Neural crest cell (in vitro differentiated cells): ENCODE data around the gene MIDN. TPM values are rescaled to one million over a fixed set of nuclear protein-coding genes. Genes with fewer than 3 reads are reported as not detected.

Experiments used
- DNase-seq: peaks from one replicate; pipeline ENCODE4 v3.0.0; 2021; ENCODE audit warnings: low read depth, mixed read lengths, low spot score
- H3K27ac Mint-ChIP-seq: one replicate; pipeline ENCODE4 v1.8.0; 2021; ENCODE audit warnings: mild to moderate bottlenecking, mixed read lengths; ENCODE audit not compliant: unreplicated experiment
- H3K27me3 Mint-ChIP-seq: 2 replicates; pipeline ENCODE4 v1.8.0; 2021; ENCODE audit warnings: low read depth, mild to moderate bottlenecking, mixed read lengths
- H3K36me3 Mint-ChIP-seq: 2 replicates; pipeline ENCODE4 v1.8.0; 2021; ENCODE audit warnings: low read depth, mild to moderate bottlenecking, mixed read lengths
- H3K4me1 Mint-ChIP-seq: 2 replicates; pipeline ENCODE4 v1.8.0; 2021; ENCODE audit warnings: mixed read lengths
- H3K4me3 Mint-ChIP-seq: one replicate; pipeline ENCODE4 v1.8.0; 2021; ENCODE audit warnings: mild to moderate bottlenecking, mixed read lengths
- H3K9me3 Mint-ChIP-seq: 2 replicates; pipeline ENCODE4 v1.8.0; 2021; ENCODE audit warnings: mixed read lengths
- total RNA-seq: library from RNA; stranded (reverse); gene quantifications from 2 replicates; pipeline ENCODE4 v1.2.1, GENCODE V29; 2021
- TF ChIP-seq, protein P1 (sequence below): fragments of 200-600 bp; sonication (generic); conservative IDR thresholded peaks from 2 replicates; pipeline ENCODE4 v1.5.0; 2021; ENCODE audit warnings: antibody characterized with exemption, mild to moderate bottlenecking

The MIDN gene
- total RNA-seq, 1 donor from 2014 or later, result 187 TPM

DNA sequence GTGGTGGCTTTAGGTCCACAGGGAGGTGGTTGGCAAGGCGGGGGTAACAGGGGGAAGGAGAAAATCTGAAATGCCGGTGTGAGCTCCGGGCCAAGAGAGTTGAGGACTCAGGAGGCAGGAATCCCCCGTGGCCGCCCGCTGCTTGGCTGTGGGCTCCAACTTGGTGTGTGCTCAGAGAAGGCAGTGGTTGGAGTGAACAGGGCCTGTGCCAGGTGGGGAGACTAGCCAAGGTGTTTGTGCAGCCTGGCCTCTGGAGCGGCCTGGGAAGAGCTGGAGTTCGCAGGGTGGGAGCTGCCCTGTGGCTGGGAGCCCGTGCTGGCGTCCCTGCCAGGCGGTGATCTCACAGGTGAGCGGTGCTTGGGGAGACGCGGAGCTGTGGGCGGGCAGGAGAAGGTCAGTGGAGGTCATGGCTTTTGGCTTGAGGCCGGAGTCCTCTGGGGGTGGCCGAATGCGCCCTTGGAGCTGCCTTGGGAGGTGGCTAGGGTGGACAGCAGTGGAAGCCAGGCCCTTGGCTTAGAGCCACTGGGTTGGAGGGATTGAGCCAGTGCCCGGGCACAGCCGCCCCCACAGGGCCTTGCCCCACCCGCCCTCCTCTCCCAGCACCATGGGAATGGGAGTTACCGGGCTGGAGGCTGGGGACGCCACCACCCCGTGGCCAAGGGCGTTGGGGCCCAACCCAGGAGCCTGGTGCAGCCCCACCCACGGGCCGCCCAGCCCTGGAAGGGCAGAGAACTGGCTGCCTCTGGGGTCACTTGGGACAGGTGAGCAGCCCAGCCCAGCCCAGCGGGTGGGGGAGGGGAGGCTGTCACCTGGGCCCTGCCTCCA, 13.6 kb downstream of the MIDN start:
- H3K27ac Mint-ChIP-seq, result peak overlapping the region; percentile 95
- TF ChIP-seq, protein P1, sequence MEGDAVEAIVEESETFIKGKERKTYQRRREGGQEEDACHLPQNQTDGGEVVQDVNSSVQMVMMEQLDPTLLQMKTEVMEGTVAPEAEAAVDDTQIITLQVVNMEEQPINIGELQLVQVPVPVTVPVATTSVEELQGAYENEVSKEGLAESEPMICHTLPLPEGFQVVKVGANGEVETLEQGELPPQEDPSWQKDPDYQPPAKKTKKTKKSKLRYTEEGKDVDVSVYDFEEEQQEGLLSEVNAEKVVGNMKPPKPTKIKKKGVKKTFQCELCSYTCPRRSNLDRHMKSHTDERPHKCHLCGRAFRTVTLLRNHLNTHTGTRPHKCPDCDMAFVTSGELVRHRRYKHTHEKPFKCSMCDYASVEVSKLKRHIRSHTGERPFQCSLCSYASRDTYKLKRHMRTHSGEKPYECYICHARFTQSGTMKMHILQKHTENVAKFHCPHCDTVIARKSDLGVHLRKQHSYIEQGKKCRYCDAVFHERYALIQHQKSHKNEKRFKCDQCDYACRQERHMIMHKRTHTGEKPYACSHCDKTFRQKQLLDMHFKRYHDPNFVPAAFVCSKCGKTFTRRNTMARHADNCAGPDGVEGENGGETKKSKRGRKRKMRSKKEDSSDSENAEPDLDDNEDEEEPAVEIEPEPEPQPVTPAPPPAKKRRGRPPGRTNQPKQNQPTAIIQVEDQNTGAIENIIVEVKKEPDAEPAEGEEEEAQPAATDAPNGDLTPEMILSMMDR, result peak; percentile 14
- no peak for DNase-seq
- H3K36me3 Mint-ChIP-seq, result peaks cover 4% of the 10 kb centered on the region
- H3K9me3 Mint-ChIP-seq, result no peaks in the 10 kb centered on the region
- peak overlapping the region; percentile 90 for H3K4me3 Mint-ChIP-seq
- H3K27me3 Mint-ChIP-seq, result peaks cover 36% of the 10 kb centered on the region
- H3K4me1 Mint-ChIP-seq, result peaks cover 71% of the 10 kb centered on the region

DNA sequence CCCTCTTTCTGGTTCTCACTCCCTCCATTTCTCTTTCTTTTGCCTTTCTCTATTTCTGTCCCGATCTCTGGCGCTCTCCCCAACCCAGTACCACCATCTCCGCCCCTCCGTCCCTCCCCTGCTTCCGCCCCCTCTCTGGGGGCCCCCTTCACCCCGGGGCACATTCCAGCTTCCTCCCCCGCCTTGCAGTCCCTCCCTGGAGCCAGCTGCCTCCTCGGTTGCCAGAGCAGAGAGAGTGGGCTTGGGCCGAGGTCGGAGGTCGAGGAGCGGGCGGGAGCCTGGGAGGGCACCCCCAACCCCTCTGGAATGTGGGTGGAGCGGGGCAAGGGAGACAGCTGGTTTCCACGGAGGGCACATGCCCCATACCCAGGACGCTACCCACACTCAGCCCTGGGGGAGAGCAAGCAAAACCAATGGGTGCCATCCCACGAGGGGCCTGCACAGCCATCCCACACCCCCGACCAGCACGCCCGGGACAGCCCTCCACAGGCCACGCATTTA, 14.3 kb downstream of the MIDN start:
- no peak overlapping the region for H3K27ac Mint-ChIP-seq
- TF ChIP-seq, protein P1, result no peak
- no peaks in the 10 kb centered on the region for H3K36me3 Mint-ChIP-seq
- peaks cover 37% of the 10 kb centered on the region for H3K27me3 Mint-ChIP-seq
- H3K4me1 Mint-ChIP-seq, result peaks cover 71% of the 10 kb centered on the region
- H3K4me3 Mint-ChIP-seq, result peak overlapping the region; percentile 86
- no peak for DNase-seq
- no peaks in the 10 kb centered on the region for H3K9me3 Mint-ChIP-seq

DNA sequence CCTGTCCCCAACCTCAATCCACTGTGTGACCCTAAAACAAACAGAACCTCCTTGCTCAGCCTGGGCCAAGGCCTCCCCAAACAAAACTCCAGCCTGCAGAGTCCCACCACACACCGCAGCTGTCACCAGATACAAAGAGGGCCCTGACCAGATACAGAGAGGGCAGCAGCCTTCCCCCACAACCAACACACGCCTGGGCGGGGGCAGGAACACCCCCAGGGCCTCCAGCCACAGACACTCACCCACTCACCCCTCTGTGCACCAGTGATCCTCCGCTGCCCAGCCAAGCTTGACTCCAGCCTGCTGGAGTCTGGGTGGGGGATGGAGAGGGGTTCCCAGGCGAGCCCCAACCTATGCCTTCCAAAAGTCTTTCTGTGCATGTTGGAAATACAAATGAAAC, 14.8 kb downstream of the MIDN start:
- Mint-ChIP-seq H3K36me3 (no peaks in the 10 kb centered on the region), H3K4me1 (peaks cover 69% of the 10 kb centered on the region), H3K27me3 (peaks cover 35% of the 10 kb centered on the region), H3K27ac (peak overlapping the region; percentile 75), H3K4me3 (peak overlapping the region; percentile 86), H3K9me3 (no peaks in the 10 kb centered on the region)
- TF ChIP-seq, protein P1, result no peak
- DNase-seq, result no peak

DNA sequence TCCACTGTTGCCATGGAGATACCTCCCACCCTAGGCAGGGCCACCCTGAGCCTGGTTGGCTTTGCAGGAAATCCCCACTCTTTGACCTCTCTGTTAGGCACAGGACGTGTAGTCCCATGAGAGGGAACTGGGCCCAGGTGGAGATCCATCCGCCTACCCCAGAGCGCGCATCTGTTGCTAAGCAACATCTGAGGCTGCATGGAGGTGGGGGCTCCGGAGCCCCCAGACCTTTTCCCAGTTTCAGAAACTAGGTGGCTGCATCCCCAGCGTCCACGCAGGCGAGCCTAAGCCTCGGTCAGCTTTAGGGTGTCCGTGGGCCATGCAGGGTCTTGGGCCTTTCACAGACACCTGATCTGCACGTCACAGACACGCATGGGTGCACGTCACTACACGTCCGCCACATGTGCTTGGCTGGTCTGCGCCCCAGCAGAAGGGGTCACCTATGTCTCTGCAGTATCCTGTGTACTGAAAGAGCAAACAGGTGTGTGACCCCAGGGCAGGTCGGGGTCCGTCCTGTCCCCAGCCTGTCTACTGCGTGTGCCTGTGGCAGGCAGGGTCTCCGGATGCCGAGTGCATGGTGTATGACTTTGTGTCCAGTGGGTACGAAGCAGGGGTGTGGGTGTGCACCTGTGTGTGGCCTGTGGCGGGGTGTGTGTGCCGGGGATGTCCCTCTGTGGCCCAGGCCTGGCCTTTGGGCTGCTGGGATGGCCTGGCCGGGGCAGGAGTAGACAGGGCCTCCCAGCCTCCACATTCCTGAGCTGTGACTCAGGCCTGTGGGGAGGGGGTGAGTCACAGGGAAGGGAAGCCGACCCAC, 16.6 kb downstream of the MIDN start:
- H3K27me3 Mint-ChIP-seq, result peaks cover 28% of the 10 kb centered on the region
- no peaks in the 10 kb centered on the region for H3K9me3 Mint-ChIP-seq
- peak overlapping the region; percentile 86 for H3K4me3 Mint-ChIP-seq
- TF ChIP-seq, protein P1, result no peak
- peaks cover 62% of the 10 kb centered on the region for H3K4me1 Mint-ChIP-seq
- H3K36me3 Mint-ChIP-seq, result no peaks in the 10 kb centered on the region
- DNase-seq, result no peak
- peak overlapping the region; percentile 71 for H3K27ac Mint-ChIP-seq

DNA sequence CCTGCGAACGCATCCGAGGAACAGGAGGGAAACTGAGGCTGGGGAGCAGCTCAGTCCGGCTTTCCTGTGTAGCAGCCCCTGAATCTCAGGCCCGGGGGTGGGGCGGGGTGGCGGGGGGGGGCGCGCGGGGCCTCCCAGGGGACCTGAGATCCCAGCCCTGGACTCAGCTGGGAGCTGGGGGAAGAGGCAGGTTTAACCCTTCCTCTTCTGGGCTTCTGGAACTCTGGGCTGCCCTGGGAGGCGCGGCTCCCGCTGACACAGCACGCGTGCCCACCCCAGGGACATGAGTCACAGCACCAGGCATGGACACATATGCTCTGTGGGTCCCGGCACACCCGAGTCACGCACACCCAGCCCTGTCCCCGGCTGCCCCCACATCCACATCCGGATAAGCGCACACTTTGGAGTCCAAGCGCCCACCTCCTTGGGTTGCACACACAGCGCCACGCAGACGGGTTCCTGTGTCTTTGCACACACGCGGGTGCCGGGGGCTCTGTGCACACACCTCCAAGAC, 17.3 kb downstream of the MIDN start:
- Mint-ChIP-seq H3K4me1 (peaks cover 68% of the 10 kb centered on the region), H3K27me3 (peaks cover 27% of the 10 kb centered on the region)
- DNase-seq, result no peak

More for the DNA sequence above, 17.3 kb downstream of the MIDN start:
- Mint-ChIP-seq H3K36me3 (peaks cover 4% of the 10 kb centered on the region), H3K9me3 (no peaks in the 10 kb centered on the region), H3K4me3 (peak overlapping the region; percentile 86), H3K27ac (no peak overlapping the region)
- TF ChIP-seq, protein P1, result no peak
